ENCODE results near the gene TUBGCP2.

Gene TUBGCP2

GRCh38 chr10:133261726-133262325 lies 46.8 kb downstream of the TUBGCP2 start:
- Histone ChIP-seq H3K4me3 (peak overlapping the region; percentile 74), H3K27ac (no peak overlapping the region), H3K9ac (ENCODE audit: insufficient read length) (peak overlapping the region; percentile 57), H3K9me3 (ENCODE audit: low read depth, low read length) (no peaks in the 10 kb centered on the region), H3K36me3 (ENCODE audit: insufficient read depth, low read length) (no peaks in the 10 kb centered on the region)
- no peak for TF ChIP-seq FOXP2 (optimal IDR thresholded peaks at IDR 0.05; ENCODE audit: control extremely low read depth, extremely low read length, insufficient read depth)
- TF ChIP-seq POLR2AphosphoS5 (IDR thresholded peaks at IDR 0.05; ENCODE audit: borderline replicate concordance, low read depth, low read length): no peak
- no peak for TF ChIP-seq EZH2 (IDR thresholded peaks at IDR 0.05)
- no peak for DNase-seq (ENCODE audit: low read depth, low spot score)

DNA sequence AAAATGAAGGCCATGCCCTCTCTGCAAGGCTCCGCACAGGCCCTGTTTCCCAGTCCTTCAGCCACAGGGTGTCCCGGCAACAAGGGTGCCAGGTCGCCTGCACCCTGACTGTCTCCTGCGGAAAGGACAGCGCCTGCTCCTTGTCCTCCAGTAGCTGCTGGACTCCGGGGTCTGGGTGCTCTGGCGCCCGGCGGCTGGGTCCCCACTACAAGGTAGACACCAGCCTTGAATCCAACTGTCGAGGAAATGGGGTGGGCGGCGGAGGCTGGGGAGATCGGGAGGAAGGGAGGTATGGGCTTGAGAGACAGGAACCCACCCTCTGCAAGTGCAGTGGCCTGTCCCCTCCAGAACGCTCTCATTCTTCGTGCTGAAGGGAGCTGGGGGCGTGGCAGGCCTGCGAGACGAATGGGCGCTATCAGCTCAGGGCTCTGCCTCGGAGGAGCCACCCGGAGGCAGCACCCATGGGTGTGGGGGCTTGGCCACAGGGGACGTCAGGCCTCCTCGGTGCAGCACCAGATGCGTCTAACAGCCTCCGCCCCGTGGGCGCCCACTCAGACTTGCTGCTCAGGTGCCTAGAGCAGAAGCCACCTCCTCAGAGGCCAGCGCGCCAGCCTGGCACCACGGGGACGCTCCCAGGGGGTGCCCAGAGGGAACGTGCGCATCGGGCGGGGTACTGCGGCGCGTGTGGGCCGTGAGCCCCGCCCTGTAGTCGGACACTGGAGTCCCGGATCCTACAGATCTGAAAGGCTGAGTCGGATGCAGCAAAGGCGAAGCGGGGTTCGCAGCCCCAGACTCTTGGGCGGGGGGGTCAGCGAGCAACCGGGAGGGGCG lies 47.6 kb downstream of the TUBGCP2 start:
- no peak for DNase-seq (ENCODE audit: low read depth, low spot score)
- Histone ChIP-seq H3K9ac (ENCODE audit: insufficient read length) (peak overlapping the region; percentile 57), H3K36me3 (ENCODE audit: insufficient read depth, low read length) (no peaks in the 10 kb centered on the region), H3K27ac (no peak overlapping the region), H3K9me3 (ENCODE audit: low read depth, low read length) (no peaks in the 10 kb centered on the region), H3K4me3 (peak overlapping the region; percentile 74)
- no peak for TF ChIP-seq EZH2 (IDR thresholded peaks at IDR 0.05)
- no peak for TF ChIP-seq FOXP2 (optimal IDR thresholded peaks at IDR 0.05; ENCODE audit: control extremely low read depth, extremely low read length, insufficient read depth)
- no peak for TF ChIP-seq POLR2AphosphoS5 (IDR thresholded peaks at IDR 0.05; ENCODE audit: borderline replicate concordance, low read depth, low read length)

DNA sequence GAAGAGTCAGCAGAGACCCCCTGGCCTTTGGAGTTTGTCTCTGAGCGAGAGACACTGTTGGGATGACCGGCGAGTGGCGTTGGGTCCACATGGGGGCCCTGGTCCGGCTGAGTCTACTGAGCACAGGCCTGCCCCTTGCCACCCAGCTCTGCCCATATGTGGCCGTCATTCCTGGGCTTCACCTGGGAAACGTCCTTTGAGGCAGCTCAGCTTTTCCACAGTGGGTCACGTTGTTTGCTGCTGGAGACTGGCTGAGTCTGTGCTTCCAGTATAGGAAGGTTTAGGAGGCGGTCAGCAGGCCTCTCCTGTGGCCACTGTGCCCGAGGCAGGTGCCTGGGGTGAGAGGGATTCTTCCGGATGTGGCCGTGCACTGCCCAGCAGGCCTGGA lies 49.1 kb downstream of the TUBGCP2 start:
- Histone ChIP-seq H3K36me3 (ENCODE audit: insufficient read depth, low read length) (no peaks in the 10 kb centered on the region), H3K27ac (no peak overlapping the region), H3K9me3 (ENCODE audit: low read depth, low read length) (no peaks in the 10 kb centered on the region), H3K9ac (ENCODE audit: insufficient read length) (no peak overlapping the region), H3K4me3 (no peak overlapping the region)
- no peak for TF ChIP-seq POLR2AphosphoS5 (IDR thresholded peaks at IDR 0.05; ENCODE audit: borderline replicate concordance, low read depth, low read length)
- no peak for TF ChIP-seq FOXP2 (optimal IDR thresholded peaks at IDR 0.05; ENCODE audit: control extremely low read depth, extremely low read length, insufficient read depth)
- no peak for TF ChIP-seq EZH2 (IDR thresholded peaks at IDR 0.05)
- no peak for DNase-seq (ENCODE audit: low read depth, low spot score)

DNA sequence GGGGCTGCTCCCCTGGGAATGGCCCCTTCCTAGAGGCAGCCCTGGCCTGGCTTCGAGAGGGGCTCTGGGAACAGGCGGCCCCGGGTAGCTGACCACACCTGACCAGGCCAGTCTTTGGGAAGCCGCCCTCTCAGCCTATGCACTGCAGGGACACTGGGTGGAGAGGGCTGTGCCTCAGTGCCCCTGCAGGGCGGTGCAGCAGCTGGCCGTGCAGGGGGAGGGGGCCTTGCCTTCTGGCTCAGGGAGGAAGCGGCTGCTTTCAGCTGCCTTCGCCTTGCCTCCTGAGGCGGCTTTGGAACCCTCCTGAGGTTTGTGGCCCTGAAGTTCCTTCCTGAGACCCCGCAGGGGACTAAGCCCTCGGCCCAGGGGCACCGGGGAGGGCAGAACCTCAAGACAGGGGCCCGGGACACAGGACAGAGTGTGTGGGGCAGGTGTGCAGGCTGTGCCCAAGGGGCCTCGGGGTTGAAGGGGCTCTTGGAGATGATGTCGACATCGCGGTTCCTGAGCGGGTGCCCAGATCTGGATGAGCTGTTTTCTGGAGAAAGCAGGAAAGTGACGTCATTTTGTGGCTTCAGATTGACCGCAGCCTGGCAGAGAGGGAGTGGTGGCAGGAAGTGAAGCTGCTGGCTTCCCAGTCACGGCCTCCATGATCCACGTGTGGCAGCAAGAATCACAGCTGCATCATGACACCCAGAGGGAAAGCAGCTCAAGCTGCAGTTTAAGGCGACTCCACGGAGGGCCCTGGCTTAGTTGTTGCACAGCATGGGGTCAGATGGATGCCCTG lies 49.7 kb downstream of the TUBGCP2 start:
- no peaks in the 10 kb centered on the region for H3K9me3 ChIP-seq (ENCODE audit: low read depth, low read length)
- peak; percentile 64 for DNase-seq (ENCODE audit: low read depth, low spot score)
- 0 out of 2 replicates have a peak overlapping the region, but pooled peaks have one; percentile 57 for H3K27ac ChIP-seq
- H3K4me3 ChIP-seq: peak overlapping the region; percentile 42; the same call in 1 of the 2 replicates
- H3K9ac ChIP-seq (ENCODE audit: insufficient read length): no peak overlapping the region
- H3K36me3 ChIP-seq (ENCODE audit: insufficient read depth, low read length): no peaks in the 10 kb centered on the region
- TF ChIP-seq POLR2AphosphoS5 (IDR thresholded peaks at IDR 0.05; ENCODE audit: borderline replicate concordance, low read depth, low read length) (0 out of 2 replicates have a peak, but pooled peaks have one; percentile 15), FOXP2 (optimal IDR thresholded peaks at IDR 0.05; ENCODE audit: control extremely low read depth, extremely low read length, insufficient read depth) (peak; percentile 60), EZH2 (IDR thresholded peaks at IDR 0.05) (no peak)

DNA sequence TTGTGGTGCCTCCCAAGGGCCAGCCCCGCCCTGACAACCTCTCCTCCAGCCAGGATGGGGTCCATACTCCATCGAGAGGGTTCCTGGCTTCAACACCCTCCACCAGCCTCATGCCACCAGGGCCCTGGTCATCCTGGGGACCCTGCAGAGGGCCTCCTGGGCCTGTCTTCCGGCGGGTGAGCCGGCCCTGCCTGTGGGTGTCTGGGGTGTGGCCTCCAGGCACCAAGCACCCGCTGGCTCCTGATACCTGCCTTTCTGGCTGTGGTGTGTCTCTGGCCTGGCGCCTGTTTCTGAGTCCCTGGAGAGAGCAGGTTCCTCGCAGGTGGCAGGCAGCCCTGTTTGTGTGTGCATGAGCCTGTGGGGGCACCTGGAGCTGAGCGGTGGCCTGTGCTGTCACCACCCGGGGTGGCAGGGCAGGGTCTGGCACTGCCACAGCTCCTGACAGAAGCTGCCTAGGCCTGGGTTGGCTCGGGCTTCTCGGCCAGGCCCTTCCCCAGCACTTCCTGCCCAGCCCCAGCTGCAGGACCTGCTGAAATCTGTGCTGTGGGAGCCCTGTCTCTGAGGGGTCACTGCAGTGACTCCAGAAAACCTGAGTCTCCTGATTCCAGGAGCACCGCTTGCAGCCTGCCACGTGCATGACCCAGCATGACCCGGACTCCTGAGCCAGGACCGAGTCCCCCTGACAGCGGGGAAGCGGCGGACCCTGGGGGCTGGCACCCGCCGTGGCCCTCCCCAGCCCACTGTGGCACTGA lies 50.4 kb downstream of the TUBGCP2 start:
- Histone ChIP-seq H3K9me3 (ENCODE audit: low read depth, low read length) (no peaks in the 10 kb centered on the region), H3K27ac (no peak overlapping the region), H3K9ac (ENCODE audit: insufficient read length) (no peak overlapping the region), H3K36me3 (ENCODE audit: insufficient read depth, low read length) (no peaks in the 10 kb centered on the region), H3K4me3 (peak overlapping the region; percentile 49)
- DNase-seq (ENCODE audit: low read depth, low spot score): no peak
- no peak for TF ChIP-seq POLR2AphosphoS5 (IDR thresholded peaks at IDR 0.05; ENCODE audit: borderline replicate concordance, low read depth, low read length)
- TF ChIP-seq FOXP2 (optimal IDR thresholded peaks at IDR 0.05; ENCODE audit: control extremely low read depth, extremely low read length, insufficient read depth): no peak
- TF ChIP-seq EZH2 (IDR thresholded peaks at IDR 0.05): no peak

DNA sequence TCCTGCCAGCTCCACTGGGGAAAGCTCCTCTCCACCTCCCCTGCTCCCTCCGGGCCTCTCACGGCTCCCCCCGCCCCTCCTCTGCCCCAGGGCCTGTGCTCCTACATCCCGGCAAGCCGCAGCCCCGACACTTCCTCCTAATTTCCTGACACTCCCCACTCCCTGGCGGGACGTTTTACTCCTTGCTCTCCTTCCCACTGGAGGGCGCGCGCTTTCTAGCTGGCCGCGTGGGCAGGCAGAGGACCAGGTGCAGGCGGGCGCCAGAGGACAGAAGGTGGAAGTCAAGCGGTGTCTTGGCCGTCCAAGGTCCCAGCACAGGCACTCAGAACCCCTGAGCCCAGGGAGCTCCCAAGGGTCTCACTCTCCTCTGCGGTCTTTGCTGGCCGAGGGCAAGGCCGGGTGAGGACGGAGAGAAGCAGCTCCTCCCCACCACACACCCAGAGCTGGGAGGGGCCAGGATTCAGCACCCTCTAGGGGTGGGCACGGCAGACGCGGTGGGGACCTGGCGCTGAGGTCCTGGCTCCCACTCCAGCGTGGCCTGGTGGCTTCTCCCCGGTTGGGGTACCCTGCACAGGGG lies 51.1 kb downstream of the TUBGCP2 start:
- H3K9me3 ChIP-seq (ENCODE audit: low read depth, low read length): no peaks in the 10 kb centered on the region
- no peak overlapping the region for H3K9ac ChIP-seq (ENCODE audit: insufficient read length)
- H3K36me3 ChIP-seq (ENCODE audit: insufficient read depth, low read length): no peaks in the 10 kb centered on the region
- no peak overlapping the region for H3K27ac ChIP-seq
- DNase-seq (ENCODE audit: low read depth, low spot score): peak; percentile 2
- no peak for TF ChIP-seq FOXP2 (optimal IDR thresholded peaks at IDR 0.05; ENCODE audit: control extremely low read depth, extremely low read length, insufficient read depth)
- TF ChIP-seq POLR2AphosphoS5 (IDR thresholded peaks at IDR 0.05; ENCODE audit: borderline replicate concordance, low read depth, low read length): no peak
- TF ChIP-seq EZH2 (IDR thresholded peaks at IDR 0.05): no peak
- H3K4me3 ChIP-seq: peak overlapping the region; percentile 49

- no peak for DNase-seq (ENCODE audit: low read depth, low spot score)
- TF ChIP-seq POLR2AphosphoS5 (IDR thresholded peaks at IDR 0.05; ENCODE audit: borderline replicate concordance, low read depth, low read length): no peak
- no peak for TF ChIP-seq FOXP2 (optimal IDR thresholded peaks at IDR 0.05; ENCODE audit: control extremely low read depth, extremely low read length, insufficient read depth)
- no peak for TF ChIP-seq EZH2 (IDR thresholded peaks at IDR 0.05)
- Histone ChIP-seq H3K9me3 (ENCODE audit: low read depth, low read length) (no peaks in the 10 kb centered on the region), H3K4me3 (no peak overlapping the region), H3K36me3 (ENCODE audit: insufficient read depth, low read length) (no peaks in the 10 kb centered on the region), H3K9ac (ENCODE audit: insufficient read length) (no peak overlapping the region), H3K27ac (no peak overlapping the region)
Observed at GRCh38 chr10:133255323-133255722, 53.3 kb downstream of the TUBGCP2 start.

Data from SK-N-MC (cell line).